GM12801 (cell line): Measurements from ENCODE around the gene UPK3A.

Experiments used
- TF ChIP-seq, protein P1 (sequence below): IDR thresholded peaks from one replicate; pipeline ENCODE4 v1.5.1; 2011; ENCODE audit warnings: control low read depth; ENCODE audit not compliant: insufficient read length; ENCODE audit errors: extremely low read depth

UPK3A gene

DNA sequence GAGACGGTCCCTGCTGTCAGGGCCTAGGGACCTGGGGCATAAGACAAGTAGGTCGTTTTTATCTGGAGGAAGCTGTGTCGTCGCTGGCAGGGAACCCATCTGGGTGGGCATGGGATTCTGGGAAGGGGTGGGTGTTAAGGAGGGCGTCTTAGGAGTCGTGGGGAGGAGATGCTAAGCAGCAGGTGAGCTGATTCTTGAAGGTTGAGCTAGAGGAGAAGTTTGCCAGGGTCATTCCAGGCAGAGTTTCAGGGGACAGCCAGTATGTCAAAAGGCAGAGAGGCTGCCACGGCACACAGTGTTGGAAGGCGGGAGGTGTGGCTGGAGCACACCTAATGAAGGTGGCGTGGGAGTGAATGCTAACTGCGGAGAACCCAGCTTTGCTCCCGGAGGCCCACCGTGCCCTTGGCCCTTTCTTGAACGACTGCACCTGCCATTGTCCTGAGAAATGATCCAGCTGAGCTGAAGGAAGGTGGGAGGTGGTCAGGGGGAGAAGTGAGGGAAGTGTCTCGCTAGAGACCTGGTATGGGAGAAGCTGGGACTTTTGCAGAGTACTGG, 26.3 kb downstream of the UPK3A start:
- TF ChIP-seq, protein P1, sequence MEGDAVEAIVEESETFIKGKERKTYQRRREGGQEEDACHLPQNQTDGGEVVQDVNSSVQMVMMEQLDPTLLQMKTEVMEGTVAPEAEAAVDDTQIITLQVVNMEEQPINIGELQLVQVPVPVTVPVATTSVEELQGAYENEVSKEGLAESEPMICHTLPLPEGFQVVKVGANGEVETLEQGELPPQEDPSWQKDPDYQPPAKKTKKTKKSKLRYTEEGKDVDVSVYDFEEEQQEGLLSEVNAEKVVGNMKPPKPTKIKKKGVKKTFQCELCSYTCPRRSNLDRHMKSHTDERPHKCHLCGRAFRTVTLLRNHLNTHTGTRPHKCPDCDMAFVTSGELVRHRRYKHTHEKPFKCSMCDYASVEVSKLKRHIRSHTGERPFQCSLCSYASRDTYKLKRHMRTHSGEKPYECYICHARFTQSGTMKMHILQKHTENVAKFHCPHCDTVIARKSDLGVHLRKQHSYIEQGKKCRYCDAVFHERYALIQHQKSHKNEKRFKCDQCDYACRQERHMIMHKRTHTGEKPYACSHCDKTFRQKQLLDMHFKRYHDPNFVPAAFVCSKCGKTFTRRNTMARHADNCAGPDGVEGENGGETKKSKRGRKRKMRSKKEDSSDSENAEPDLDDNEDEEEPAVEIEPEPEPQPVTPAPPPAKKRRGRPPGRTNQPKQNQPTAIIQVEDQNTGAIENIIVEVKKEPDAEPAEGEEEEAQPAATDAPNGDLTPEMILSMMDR, result no peak

DNA sequence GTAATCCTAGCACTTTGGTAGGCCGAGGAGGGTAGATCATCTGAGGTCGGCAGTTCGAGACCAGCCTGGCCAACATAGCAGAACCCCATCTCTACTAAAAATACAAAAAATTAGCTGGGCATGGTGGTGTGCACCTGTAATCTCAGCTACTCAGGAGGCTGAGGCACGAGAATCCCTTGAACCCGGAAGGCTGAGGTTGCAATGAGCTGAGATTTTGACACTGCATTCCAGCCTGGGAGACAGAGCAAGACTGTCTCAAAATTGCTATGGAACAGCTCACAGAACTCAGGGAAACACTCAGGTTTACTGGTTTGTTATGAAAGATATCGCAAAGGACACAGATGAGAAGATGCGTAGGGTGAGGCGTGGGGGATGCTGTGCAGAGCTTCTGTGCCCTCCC, 27.7 kb downstream of the UPK3A start:
- TF ChIP-seq, protein P1, result no peak

DNA sequence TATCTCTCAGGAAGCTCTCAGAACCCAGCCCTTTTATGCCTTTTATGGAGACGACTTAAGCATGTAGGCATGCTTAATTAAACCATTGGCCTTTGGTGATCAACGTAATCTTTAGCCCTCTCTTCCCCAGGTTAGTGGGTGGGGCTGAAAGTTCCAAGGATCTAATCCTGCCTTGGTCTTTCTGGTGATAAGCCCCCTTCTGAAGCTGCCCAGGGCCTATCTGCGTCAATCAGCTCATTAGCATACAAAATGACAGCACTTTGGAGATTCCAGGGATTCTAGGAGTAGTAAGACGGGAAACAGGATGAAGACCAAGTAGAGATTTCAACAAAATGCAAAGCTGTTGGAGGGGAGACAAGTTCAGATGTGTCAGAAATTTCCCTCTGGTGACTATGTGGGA, 28.1 kb downstream of the UPK3A start:
- TF ChIP-seq, protein P1, result no peak

DNA sequence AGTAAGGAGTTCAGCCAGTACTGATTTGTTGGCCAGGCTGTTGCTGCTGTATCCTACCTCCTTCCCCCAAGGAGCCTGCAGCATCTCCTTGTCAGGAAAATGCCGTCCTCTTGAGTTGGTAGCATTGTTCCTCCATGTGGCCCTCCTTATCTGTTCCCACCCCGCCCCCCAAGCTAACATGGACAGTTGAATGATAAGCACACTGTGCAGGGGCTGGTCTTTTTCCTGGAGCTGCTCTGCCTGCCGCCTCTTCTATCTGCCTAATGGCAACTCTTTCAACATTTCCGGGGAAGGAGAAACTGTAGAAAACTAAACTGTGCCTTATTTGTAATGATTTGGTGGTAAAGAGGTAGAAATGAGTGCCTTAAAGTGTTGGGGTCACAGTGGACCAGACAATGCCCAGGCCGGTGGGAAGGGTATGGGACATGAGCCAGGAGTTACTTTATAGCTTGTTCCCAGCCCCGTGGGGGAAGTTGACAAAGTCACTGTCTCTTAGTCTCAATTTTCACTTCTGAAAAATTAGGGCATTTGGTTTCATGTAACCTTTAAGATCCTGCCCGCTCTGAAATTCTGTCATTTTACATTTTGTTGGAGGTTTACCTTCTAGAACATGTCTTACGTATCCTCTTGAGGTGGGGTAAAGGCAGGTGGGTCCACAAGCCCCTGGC, 29.4 kb downstream of the UPK3A start:
- TF ChIP-seq, protein P1, result no peak

DNA sequence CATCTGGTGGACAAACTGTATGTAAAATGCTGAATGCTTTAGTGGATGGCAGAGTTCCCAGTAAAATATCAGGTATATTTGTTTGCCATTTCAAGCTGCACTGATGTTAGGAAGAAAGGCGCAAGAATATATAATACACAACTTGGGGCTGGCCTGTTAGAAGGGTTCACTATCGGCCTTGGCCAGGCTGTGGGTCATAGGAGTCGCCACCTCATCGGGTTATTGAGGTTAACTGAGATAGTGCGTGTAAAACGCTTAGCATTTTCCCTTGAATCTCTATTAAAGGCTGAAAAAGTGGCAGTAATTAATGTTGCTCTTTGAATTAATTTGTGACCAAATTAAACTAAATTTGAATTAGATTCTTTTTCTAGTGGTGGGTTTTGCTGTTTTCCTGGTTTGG, 30.0 kb downstream of the UPK3A start:
- TF ChIP-seq, protein P1, result no peak

DNA sequence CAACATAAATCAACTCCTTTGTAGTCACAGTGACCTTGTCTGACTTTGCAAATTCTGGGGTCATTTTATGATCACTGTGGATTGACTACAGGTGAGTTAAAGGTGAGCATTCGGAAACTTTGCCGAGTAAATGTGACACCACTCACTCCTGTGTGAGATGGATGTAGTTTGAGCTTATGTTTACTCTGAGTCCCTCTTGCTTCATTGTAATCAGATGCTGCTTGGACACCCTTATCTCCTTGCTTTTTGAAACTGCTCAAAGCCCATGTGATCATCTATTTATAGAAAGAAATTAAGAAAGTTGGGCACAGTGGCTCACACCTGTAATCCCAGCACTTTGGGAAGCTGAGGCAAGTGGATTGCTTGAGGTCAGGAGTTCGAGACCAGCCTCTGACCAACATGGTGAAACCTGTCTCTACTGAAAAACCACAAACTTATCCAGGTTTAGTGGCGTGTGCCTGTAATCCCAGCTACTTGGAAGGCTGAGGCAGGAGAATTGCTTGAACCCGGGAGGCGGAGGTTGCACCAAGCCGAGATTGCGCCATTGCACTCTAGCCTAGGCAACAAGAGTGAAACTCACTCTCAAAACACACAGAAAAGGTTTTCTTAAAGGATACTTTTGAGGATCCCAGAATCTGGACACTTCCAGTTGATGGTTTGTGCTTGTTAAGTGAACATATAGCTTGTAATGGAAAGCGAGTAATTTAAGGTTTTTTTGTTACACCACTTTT, 32.2 kb downstream of the UPK3A start:
- TF ChIP-seq, protein P1, result no peak

DNA sequence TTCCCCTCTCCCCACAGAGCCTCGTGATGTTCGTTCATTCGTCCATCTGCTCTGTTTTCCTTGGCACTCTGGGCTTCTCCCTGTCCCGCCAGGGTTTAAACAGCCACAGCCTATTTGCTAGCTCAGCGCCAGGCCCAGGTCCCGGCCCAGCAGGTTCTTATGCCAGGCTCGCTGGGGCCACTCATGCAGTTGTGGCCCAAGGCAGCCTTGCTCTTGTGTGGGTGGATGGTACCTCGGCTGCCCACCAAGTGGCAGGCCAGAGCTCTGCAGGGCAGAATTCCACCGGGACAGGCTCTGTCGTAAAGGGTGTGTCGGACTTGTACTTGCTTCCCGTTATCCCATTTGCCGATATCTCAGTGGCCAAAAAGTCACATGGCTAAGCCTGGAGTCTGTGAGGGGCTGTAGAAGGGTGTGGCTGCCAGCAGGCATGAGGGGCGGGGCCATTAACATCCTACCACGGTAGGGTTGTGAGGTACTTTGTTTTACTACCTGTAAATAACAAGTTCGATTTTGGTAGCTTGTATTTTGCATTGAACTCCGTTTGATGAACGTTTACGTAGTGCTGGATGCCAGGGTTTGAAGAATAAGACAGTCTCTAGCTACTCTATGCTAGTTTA, 32.9 kb downstream of the UPK3A start:
- TF ChIP-seq, protein P1, result no peak
